Skeletal muscle cell (primary cell): ENCODE results near the gene SP6.

Source experiments
- DNase-seq: peaks from one replicate; pipeline ENCODE4 v3.0.0-alpha.2; 2010; ENCODE audit warnings: low read depth
- H3K4me3 ChIP-seq: 2 replicates; pipeline ENCODE4 v1.5.1; 2011; ENCODE audit warnings: low read depth, mild to moderate bottlenecking, control low read depth, low read length, moderate library complexity

The SP6 gene

GRCh38 chr17:47882247-47882646 lies 31.3 kb upstream of the SP6 start:
- H3K4me3 ChIP-seq: no peak overlapping the region

GRCh38 chr17:47879776-47880454 lies 29.0 kb upstream of the SP6 start:
- DNase-seq: no peak
- no peak overlapping the region for H3K4me3 ChIP-seq

More at GRCh38 chr17:47882247-47882646, 31.3 kb upstream of the SP6 start:
- DNase-seq: no peak

- DNase-seq: peak; percentile 44
- no peak overlapping the region for H3K4me3 ChIP-seq
Observed at GRCh38 chr17:47879028-47879585, 28.1 kb upstream of the SP6 start.

GRCh38 chr17:47878203-47879027 lies 27.5 kb upstream of the SP6 start:
- DNase-seq: no peak
- no peak overlapping the region for H3K4me3 ChIP-seq

- no peak for DNase-seq
- no peak overlapping the region for H3K4me3 ChIP-seq
Observed at GRCh38 chr17:47877368-47878034, 26.5 kb upstream of the SP6 start.

- no peak overlapping the region for H3K4me3 ChIP-seq
- no peak for DNase-seq
Observed at GRCh38 chr17:47875011-47875985, 24.3 kb upstream of the SP6 start.

GRCh38 chr17:47873200-47874090 lies 22.5 kb upstream of the SP6 start:
- no peak overlapping the region for H3K4me3 ChIP-seq
- no peak for DNase-seq

GRCh38 chr17:47872651-47873161 lies 21.7 kb upstream of the SP6 start:
- DNase-seq: no peak
- no peak overlapping the region for H3K4me3 ChIP-seq

- no peak overlapping the region for H3K4me3 ChIP-seq
- DNase-seq: no peak
Observed at GRCh38 chr17:47872019-47872650, 21.2 kb upstream of the SP6 start.

GRCh38 chr17:47871048-47871447 lies 20.1 kb upstream of the SP6 start:
- no peak for DNase-seq
- no peak overlapping the region for H3K4me3 ChIP-seq

GRCh38 chr17:47870056-47870455 lies 19.1 kb upstream of the SP6 start:
- DNase-seq: no peak
- no peak overlapping the region for H3K4me3 ChIP-seq

GRCh38 chr17:47869114-47869513 lies 18.2 kb upstream of the SP6 start:
- no peak overlapping the region for H3K4me3 ChIP-seq
- DNase-seq: no peak

GRCh38 chr17:47867813-47868533 lies 17.0 kb upstream of the SP6 start:
- DNase-seq: no peak
- H3K4me3 ChIP-seq: no peak overlapping the region

- no peak for DNase-seq
- H3K4me3 ChIP-seq: no peak overlapping the region
Observed at GRCh38 chr17:47866941-47867340, 16.0 kb upstream of the SP6 start.

- no peak overlapping the region for H3K4me3 ChIP-seq
- no peak for DNase-seq
Observed at GRCh38 chr17:47864791-47865216, 13.8 kb upstream of the SP6 start.

GRCh38 chr17:47862621-47863440 lies 11.9 kb upstream of the SP6 start:
- DNase-seq: no peak
- no peak overlapping the region for H3K4me3 ChIP-seq
